Testis (tissue), 3 donors: ENCODE data around the gene BTRC. TPM values are rescaled to one million over a fixed set of nuclear protein-coding genes. Genes with fewer than 3 reads are reported as not detected.

Experiments
- DNase-seq: peaks from one replicate; pipeline ENCODE4 v3.0.0-alpha.2; 2019
- H3K27ac ChIP-seq, 2 donors: fragments of 200-600 bp; sonication (generic); one replicate each; pipeline ENCODE4 v1.5.1; 2019
- H3K27me3 ChIP-seq: fragments of 200-600 bp; sonication (generic); one replicate; pipeline ENCODE4 v1.5.1; 2019
- H3K36me3 ChIP-seq: fragments of 200-600 bp; sonication (generic); one replicate; pipeline ENCODE4 v1.5.1; 2017; ENCODE audit warnings: low read depth; ENCODE audit errors: missing control alignments
- H3K4me1 ChIP-seq: fragments of 200-600 bp; sonication (generic); one replicate; pipeline ENCODE4 v1.5.1; 2019
- H3K4me3 ChIP-seq, 2 donors: fragments of 200-600 bp; sonication (generic); one replicate each; pipeline ENCODE4 v1.5.1; 2017 to 2019
- H3K9me3 ChIP-seq: fragments of 200-600 bp; sonication (generic); one replicate; pipeline ENCODE4 v1.5.1; 2017
- CTCF ChIP-seq, 3 experiments: fragments of 450-650 bp in 2 of 3; fragments of 200-600 bp in 1 of 3; sonication (generic) in 1 of 3; IDR thresholded peaks; one replicate each; pipeline ENCODE4 v1.5.1; 2016 to 2019; ENCODE audit warnings: antibody characterized with exemption in 3 of 3, mild to moderate bottlenecking in 2 of 3, moderate library complexity in 1 of 3
- POLR2A ChIP-seq: fragments of 450-650 bp; IDR thresholded peaks from one replicate; pipeline ENCODE4 v1.6.1; 2017; ENCODE audit warnings: antibody characterized with exemption, mild to moderate bottlenecking, moderate library complexity
- WGBS, 2 donors: methylation state at CpG; one replicate each; pipeline ENCODE4 v1.1.5; 2018; 5-methylcytosine and 5-hydroxymethylcytosine counted together
- intact Hi-C: fragments of 100-400 bp; cut with DNase I; formaldehyde crosslinking; loops from one replicate; pipeline ENCODE4 v1.15.1; 2023; ENCODE audit warnings: low total_unique reads
- polyA plus RNA-seq: library from polyadenylated mRNA; stranded (reverse); fragments of 350-450 nt; fragmentation: Illumina TruSeq; extraction: RNeasy Lipid Tissue Mini Kit (QIAGEN cat#74804); gene quantifications from one replicate; pipeline ENCODE4 v1.2.3, GENCODE V29; 2014; ENCODE audit warnings: low read depth, low replicate concordance; ENCODE audit not compliant: insufficient read depth
- total RNA-seq, 2 donors: library from RNA; depleted of rRNA; stranded (reverse); fragments of >200 nt; gene quantifications; one replicate each; pipeline ENCODE4 v1.2.3, GENCODE V29; 2016

BTRC gene
- total and polyA plus RNA-seq, 3 donors from 2014 or later = 40.0 to 43.8 (median 41.0) TPM

GRCh38 chr10:101484175-101484745 lies 130.3 kb downstream of the BTRC start:
- H3K4me1 ChIP-seq = no peaks in the 10 kb centered on the region
- H3K36me3 ChIP-seq = no peaks in the 10 kb centered on the region
- H3K4me3 ChIP-seq = no peak overlapping the region
- 75 to 78% methylated on average over 8 of the region's 8 CpGs for WGBS, 2 donors
- DNase-seq = no peak
- H3K9me3 ChIP-seq = no peaks in the 10 kb centered on the region
- no peak overlapping the region for H3K27ac ChIP-seq
- no peak for TF ChIP-seq CTCF (IDR thresholded peaks at IDR 0.05)
- intact Hi-C loops = no loop called here
- H3K27me3 ChIP-seq = no peaks in the 10 kb centered on the region

- no peak overlapping the region for H3K4me3 ChIP-seq
- intact Hi-C loops = no loop called here
- TF ChIP-seq POLR2A (no peak), CTCF (IDR thresholded peaks at IDR 0.05) (no peak)
- H3K27ac ChIP-seq = peak overlapping the region in 1 of 2 donors; percentile 26
- WGBS, 2 donors = 67 to 68% methylated on average over 5 of the region's 5 CpGs
- no peak for DNase-seq
- no peaks in the 10 kb centered on the region for H3K27me3 ChIP-seq
- no peaks in the 10 kb centered on the region for H3K9me3 ChIP-seq
- H3K36me3 ChIP-seq = no peaks in the 10 kb centered on the region
- H3K4me1 ChIP-seq = no peaks in the 10 kb centered on the region
Observed at GRCh38 chr10:101485207-101485606, 131.2 kb downstream of the BTRC start.

- TF ChIP-seq POLR2A (no peak), CTCF (IDR thresholded peaks at IDR 0.05) (no peak)
- Histone ChIP-seq H3K4me3 (no peak overlapping the region), H3K27ac (peak overlapping the region in 1 of 2 donors; percentile 26), H3K36me3 (no peaks in the 10 kb centered on the region), H3K27me3 (no peaks in the 10 kb centered on the region), H3K4me1 (no peaks in the 10 kb centered on the region), H3K9me3 (no peaks in the 10 kb centered on the region)
- DNase-seq = peak; percentile 27
- WGBS, 2 donors = 32 to 41% methylated on average over 23 of the region's 23 CpGs
- intact Hi-C loops = no loop called here
Observed at GRCh38 chr10:101485681-101486554, 132.0 kb downstream of the BTRC start.

GRCh38 chr10:101487399-101487798 lies 133.4 kb downstream of the BTRC start:
- 88 to 93% methylated on average over 3 of the region's 3 CpGs for WGBS, 2 donors
- H3K9me3 ChIP-seq = no peaks in the 10 kb centered on the region

More at GRCh38 chr10:101487399-101487798, 133.4 kb downstream of the BTRC start:
- Histone ChIP-seq H3K4me1 (no peaks in the 10 kb centered on the region), H3K27ac (no peak overlapping the region), H3K4me3 (no peak overlapping the region), H3K27me3 (no peaks in the 10 kb centered on the region), H3K36me3 (no peaks in the 10 kb centered on the region)
- intact Hi-C loops = no loop called here
- no peak for DNase-seq
- TF ChIP-seq POLR2A (no peak), CTCF (IDR thresholded peaks at IDR 0.05) (no peak)
